Trophoblast cell (in vitro differentiated cells and primary cell): ENCODE measurements around the gene CR1.

Experiments
- DNase-seq, 2 donors: peaks; one replicate each; pipeline ENCODE4 v3.0.0-alpha.2; 2016
- H2AFZ ChIP-seq: 2 replicates; pipeline ENCODE4 v1.6.1; 2013; ENCODE audit warnings: low read length, moderate library complexity, mild to moderate bottlenecking; ENCODE audit not compliant: insufficient read depth, poor library complexity
- H2AK5ac ChIP-seq: 2 replicates; pipeline ENCODE4 v1.6.1; 2013; ENCODE audit warnings: mild to moderate bottlenecking, low read length
- H2BK120ac ChIP-seq: 2 replicates; pipeline ENCODE4 v1.6.1; 2013; ENCODE audit warnings: low read length, mild to moderate bottlenecking, moderate library complexity; ENCODE audit not compliant: insufficient read depth, poor library complexity
- H2BK12ac ChIP-seq: 2 replicates; pipeline ENCODE4 v1.6.1; 2013; ENCODE audit warnings: mild to moderate bottlenecking, low read length, moderate library complexity
- H2BK5ac ChIP-seq: 2 replicates; pipeline ENCODE4 v1.6.1; 2013; ENCODE audit warnings: low read length, low read depth, moderate library complexity, mild to moderate bottlenecking; ENCODE audit not compliant: poor library complexity
- H3K14ac ChIP-seq: 2 replicates; pipeline ENCODE4 v1.6.1; 2013; ENCODE audit warnings: mild to moderate bottlenecking, low read length
- H3K18ac ChIP-seq: 2 replicates; pipeline ENCODE4 v1.6.1; 2013; ENCODE audit warnings: mild to moderate bottlenecking, low read length
- H3K23ac ChIP-seq: 2 replicates; pipeline ENCODE4 v1.6.1; 2013; ENCODE audit warnings: low read length
- H3K27ac ChIP-seq: 2 replicates; pipeline ENCODE4 v1.5.1; 2013; ENCODE audit warnings: low read depth, mild to moderate bottlenecking, inconsistent platforms, low read length, moderate library complexity
- H3K27me3 ChIP-seq: 2 replicates; pipeline ENCODE4 v1.6.1; 2013; ENCODE audit warnings: inconsistent platforms, mild to moderate bottlenecking, low read length, moderate library complexity; ENCODE audit not compliant: insufficient read depth
- H3K36me3 ChIP-seq, 2 experiments: 1 replicate in 1 of 2; 2 replicates in 1 of 2; pipeline ENCODE4 v1.6.1; 2013; ENCODE audit warnings: low read length in 2 of 2, mild to moderate bottlenecking in 2 of 2, moderate library complexity in 1 of 2; ENCODE audit not compliant: insufficient read depth in 2 of 2, control insufficient read depth in 1 of 2
- H3K4ac ChIP-seq: 2 replicates; pipeline ENCODE4 v1.6.1; 2013; ENCODE audit warnings: low read depth, mild to moderate bottlenecking, low read length, moderate library complexity
- H3K4me1 ChIP-seq, 2 experiments: 1 replicate in 1 of 2; 2 replicates in 1 of 2; pipeline ENCODE4 v1.6.1; 2013; ENCODE audit warnings: low read length in 2 of 2, mild to moderate bottlenecking in 2 of 2, moderate library complexity in 1 of 2; ENCODE audit not compliant: insufficient read depth in 2 of 2, control insufficient read depth in 1 of 2
- H3K4me2 ChIP-seq: 2 replicates; pipeline ENCODE4 v1.6.1; 2013; ENCODE audit warnings: inconsistent platforms, mild to moderate bottlenecking, low read length, moderate library complexity
- H3K4me3 ChIP-seq: 2 replicates; pipeline ENCODE4 v1.5.1; 2013; ENCODE audit warnings: mild to moderate bottlenecking, low read depth, low read length, inconsistent platforms
- H3K79me1 ChIP-seq: one replicate; pipeline ENCODE4 v1.6.1; 2013; ENCODE audit warnings: low read length
- H3K79me2 ChIP-seq: 2 replicates; pipeline ENCODE4 v1.6.1; 2013; ENCODE audit warnings: low read length, mild to moderate bottlenecking; ENCODE audit not compliant: control insufficient read depth, insufficient read depth, poor library complexity
- H3K9ac ChIP-seq: 2 replicates; pipeline ENCODE4 v1.6.1; 2013; ENCODE audit warnings: mild to moderate bottlenecking, low read length
- H3K9me3 ChIP-seq: 2 replicates; pipeline ENCODE4 v1.6.1; 2013; ENCODE audit warnings: low read depth, mild to moderate bottlenecking, control low read depth, inconsistent platforms, low read length; ENCODE audit not compliant: insufficient read depth
- H4K12ac ChIP-seq: 2 replicates; pipeline ENCODE4 v1.6.1; 2013; ENCODE audit warnings: low read depth, mild to moderate bottlenecking, low read length, moderate library complexity
- H4K8ac ChIP-seq: 2 replicates; pipeline ENCODE4 v1.6.1; 2013; ENCODE audit warnings: low read depth, mild to moderate bottlenecking, low read length, moderate library complexity
- H4K91ac ChIP-seq: one replicate; pipeline ENCODE4 v1.6.1; 2013; ENCODE audit warnings: low read depth, mild to moderate bottlenecking, low read length, moderate library complexity
- WGBS: extraction: QIAGEN DNeasy Blood & Tissue Kit; methylation state at CpG from one replicate; pipeline ENCODE4 v1.1.7; 2013; ENCODE audit warnings: missing lambda C conversion rate; ENCODE audit not compliant: insufficient read length, insufficient coverage; ENCODE audit errors: extremely low coverage; 5-methylcytosine and 5-hydroxymethylcytosine counted together

The CR1 gene

GRCh38 chr1:207502726-207503125 is 6.8 kb downstream of the CR1 start:
- WGBS: no CpG with 5 or more reads among the region's 7 CpGs
- Histone ChIP-seq H2AK5ac (no peak overlapping the region), H3K4me3 (no peak overlapping the region), H2AFZ (no peak overlapping the region), H3K14ac (no peak overlapping the region), H3K4me1 (no peaks in the 10 kb centered on the region), H3K9me3 (no peaks in the 10 kb centered on the region), H3K18ac (no peak overlapping the region), H3K79me2 (no peaks in the 10 kb centered on the region), H3K4me2 (no peak overlapping the region), H3K36me3 (no peaks in the 10 kb centered on the region), H3K27me3 (peaks cover 2% of the 10 kb centered on the region), H4K91ac (no peak overlapping the region), H3K4ac (no peak overlapping the region), H2BK120ac (no peak overlapping the region), H3K9ac (no peak overlapping the region), H2BK12ac (no peak overlapping the region), H3K23ac (no peak overlapping the region), H4K8ac (no peak overlapping the region), H3K27ac (no peak overlapping the region), H4K12ac (no peak overlapping the region), H3K79me1 (no peaks in the 10 kb centered on the region), H2BK5ac (no peak overlapping the region)
- DNase-seq: peak in 1 of 2 donors; percentile 7

- no peak overlapping the region for H3K4me3 ChIP-seq
- H2BK5ac ChIP-seq: no peak overlapping the region
- H2BK12ac ChIP-seq: no peak overlapping the region
- H4K8ac ChIP-seq: no peak overlapping the region
- no CpG with 5 or more reads among the region's 3 CpGs for WGBS
- H4K91ac ChIP-seq: no peak overlapping the region
- H2AFZ ChIP-seq: no peak overlapping the region
- H3K9ac ChIP-seq: no peak overlapping the region
- no peak overlapping the region for H3K23ac ChIP-seq
- H3K79me2 ChIP-seq: no peaks in the 10 kb centered on the region
- no peak overlapping the region for H3K4ac ChIP-seq
- no peaks in the 10 kb centered on the region for H3K27me3 ChIP-seq
- no peak overlapping the region for H3K27ac ChIP-seq
- no peaks in the 10 kb centered on the region for H3K4me1 ChIP-seq
- H3K79me1 ChIP-seq: no peaks in the 10 kb centered on the region
- H3K9me3 ChIP-seq: no peaks in the 10 kb centered on the region
- no peak overlapping the region for H2BK120ac ChIP-seq
- no peak overlapping the region for H2AK5ac ChIP-seq
- H3K14ac ChIP-seq: no peak overlapping the region
- DNase-seq: no peak
- no peak overlapping the region for H4K12ac ChIP-seq
- no peak overlapping the region for H3K4me2 ChIP-seq
- no peaks in the 10 kb centered on the region for H3K36me3 ChIP-seq
- H3K18ac ChIP-seq: no peak overlapping the region
Observed at GRCh38 chr1:207503950-207504349, 8.0 kb downstream of the CR1 start.

- Histone ChIP-seq H3K14ac (no peak overlapping the region), H3K4me3 (no peak overlapping the region), H3K9me3 (no peaks in the 10 kb centered on the region), H3K23ac (no peak overlapping the region), H4K12ac (no peak overlapping the region), H3K4me2 (no peak overlapping the region), H2BK12ac (no peak overlapping the region), H3K27me3 (no peaks in the 10 kb centered on the region), H2AK5ac (no peak overlapping the region), H3K4me1 (no peaks in the 10 kb centered on the region), H2BK5ac (no peak overlapping the region), H3K79me2 (no peaks in the 10 kb centered on the region), H3K79me1 (no peaks in the 10 kb centered on the region), H3K18ac (no peak overlapping the region), H3K4ac (no peak overlapping the region), H2BK120ac (no peak overlapping the region), H3K27ac (no peak overlapping the region), H3K36me3 (no peaks in the 10 kb centered on the region), H2AFZ (no peak overlapping the region), H4K8ac (no peak overlapping the region), H4K91ac (no peak overlapping the region), H3K9ac (no peak overlapping the region)
- no peak for DNase-seq
Observed at GRCh38 chr1:207504438-207504837, 8.5 kb downstream of the CR1 start.

- Histone ChIP-seq H3K27ac (no peak overlapping the region), H3K79me1 (no peaks in the 10 kb centered on the region), H3K14ac (no peak overlapping the region), H4K12ac (no peak overlapping the region), H2AK5ac (no peak overlapping the region), H4K8ac (no peak overlapping the region), H3K9ac (no peak overlapping the region), H4K91ac (no peak overlapping the region), H2AFZ (no peak overlapping the region), H3K9me3 (no peaks in the 10 kb centered on the region), H3K4me3 (no peak overlapping the region), H3K36me3 (no peaks in the 10 kb centered on the region), H3K23ac (no peak overlapping the region), H2BK5ac (no peak overlapping the region), H3K79me2 (no peaks in the 10 kb centered on the region), H3K4me1 (no peaks in the 10 kb centered on the region), H3K4ac (no peak overlapping the region), H3K4me2 (no peak overlapping the region), H3K27me3 (no peaks in the 10 kb centered on the region), H3K18ac (no peak overlapping the region), H2BK12ac (no peak overlapping the region), H2BK120ac (no peak overlapping the region)
- DNase-seq: no peak
- WGBS: no CpG with 5 or more reads among the region's 1 CpG
Observed at GRCh38 chr1:207510444-207510843, 14.5 kb downstream of the CR1 start.
